OCI-M2 (cell line): ENCODE results near the gene UNC119B.

Source experiments
- DNase-seq: peaks from one replicate; lab custom pipeline; 2025; ENCODE audit not compliant: unreplicated experiment; lab: John Stamatoyannopoulos, UW

The UNC119B gene

DNA sequence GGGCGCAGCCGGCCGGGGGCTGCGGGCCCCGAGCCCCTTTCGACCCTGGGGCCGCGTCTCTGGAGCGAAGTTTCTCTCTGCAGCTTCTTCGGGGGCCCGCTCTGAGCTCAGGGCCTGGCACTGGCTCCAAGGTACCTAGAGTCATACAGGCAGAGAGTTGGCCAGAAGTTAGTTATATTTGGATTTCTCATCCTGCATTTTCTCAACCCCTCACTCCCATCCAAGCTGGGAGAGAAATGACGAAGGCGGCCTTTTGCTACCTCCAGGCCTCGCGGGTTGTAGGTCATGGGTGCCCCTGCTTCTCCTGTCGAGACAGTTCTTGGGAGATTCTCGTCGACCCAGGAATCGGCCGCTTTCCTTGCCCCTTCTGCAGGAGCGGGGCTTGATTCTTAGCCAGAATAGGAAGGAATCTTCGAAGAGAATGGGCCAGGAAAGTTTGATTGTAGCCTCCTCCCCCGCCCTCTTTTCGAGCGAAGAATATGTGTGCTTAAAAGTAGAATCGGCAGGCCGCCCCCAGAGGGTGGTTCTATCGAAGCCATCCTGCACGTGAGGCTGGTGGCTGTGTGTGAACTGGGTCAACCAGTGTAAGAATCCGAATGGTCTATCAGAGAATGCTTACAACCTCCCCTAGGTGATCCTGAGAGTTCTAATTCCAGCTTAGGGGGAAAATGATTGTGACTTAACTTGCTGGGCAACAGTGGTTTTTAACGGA is 22.5 kb upstream of the UNC119B start:
- DNase-seq: no peak

DNA sequence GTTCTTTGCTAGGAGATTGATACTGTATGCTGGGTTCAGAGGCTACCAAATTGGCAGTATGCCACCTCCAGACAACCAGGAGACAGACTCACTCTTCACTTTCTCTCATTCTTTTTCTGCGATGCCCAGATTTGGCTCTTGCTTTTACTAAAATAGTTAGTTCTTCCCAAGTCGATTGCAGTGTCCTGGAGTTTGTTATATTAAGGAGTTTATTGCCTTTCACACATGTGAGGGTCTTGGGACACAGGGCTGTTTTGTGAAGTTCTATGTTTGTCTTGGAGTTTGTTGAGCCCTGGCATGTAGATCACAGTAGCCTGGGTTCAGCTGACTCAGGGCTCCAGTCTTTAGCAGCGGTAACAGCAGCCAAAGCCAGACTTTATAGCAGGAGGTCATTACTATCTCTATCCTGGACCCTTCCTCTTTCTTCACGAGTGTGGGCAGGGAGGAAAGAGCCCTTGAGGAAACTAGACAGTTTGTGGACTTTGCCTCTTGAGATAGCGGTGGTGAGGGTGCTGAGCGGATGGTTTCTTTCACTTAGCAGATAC is 21.7 kb upstream of the UNC119B start:
- DNase-seq: peak; percentile 24

DNA sequence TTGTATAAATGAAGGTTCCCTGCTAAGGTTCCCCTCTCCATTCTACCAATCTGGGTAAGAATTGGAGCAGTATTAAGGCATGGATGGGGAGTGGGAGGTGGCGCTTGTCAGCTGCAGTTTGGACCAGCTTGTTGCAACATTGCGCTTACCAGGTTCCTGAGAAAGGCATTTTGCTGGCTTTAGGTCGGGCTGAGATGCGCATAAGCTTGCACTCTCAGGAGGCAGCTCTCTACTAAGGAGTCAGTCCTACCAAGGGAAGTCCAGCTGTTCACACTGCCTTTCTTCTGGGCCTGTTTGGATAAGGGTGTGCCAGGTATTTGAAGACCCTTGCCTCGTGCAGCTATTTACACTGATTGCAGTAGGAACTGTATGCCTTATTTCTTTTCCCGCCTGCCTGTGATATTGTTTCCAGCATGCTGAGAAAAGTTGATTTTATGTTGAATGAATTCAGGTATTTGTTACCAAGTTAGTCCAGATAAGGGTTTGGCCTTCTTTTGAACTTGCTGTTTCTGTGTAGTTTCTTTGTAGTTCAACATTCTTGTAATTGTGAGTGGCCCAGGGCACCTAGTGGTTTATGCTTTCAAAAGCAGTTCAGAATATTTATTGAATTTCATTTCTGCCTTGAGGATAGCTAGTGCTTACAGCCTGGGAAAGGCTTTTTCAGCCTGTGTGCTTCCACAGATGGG is 20.7 kb upstream of the UNC119B start:
- DNase-seq: no peak

DNA sequence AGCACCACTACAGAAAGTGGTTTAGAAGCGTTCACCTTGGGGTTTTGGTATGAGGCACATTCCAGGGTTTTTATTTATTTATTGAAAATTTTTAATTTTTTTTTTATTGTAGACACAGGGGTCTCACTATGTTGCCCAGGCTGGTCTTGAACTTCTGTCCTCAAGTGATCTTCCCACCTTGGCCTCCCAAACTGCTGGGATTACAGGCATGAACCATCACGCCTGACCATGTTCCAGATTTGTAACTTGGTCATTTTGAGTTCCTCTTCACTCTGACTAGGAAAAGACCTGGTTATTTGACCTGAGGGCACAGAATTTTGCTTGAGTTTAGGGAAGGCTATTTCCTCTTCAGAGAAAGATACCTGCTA is 20.2 kb upstream of the UNC119B start:
- DNase-seq: no peak

DNA sequence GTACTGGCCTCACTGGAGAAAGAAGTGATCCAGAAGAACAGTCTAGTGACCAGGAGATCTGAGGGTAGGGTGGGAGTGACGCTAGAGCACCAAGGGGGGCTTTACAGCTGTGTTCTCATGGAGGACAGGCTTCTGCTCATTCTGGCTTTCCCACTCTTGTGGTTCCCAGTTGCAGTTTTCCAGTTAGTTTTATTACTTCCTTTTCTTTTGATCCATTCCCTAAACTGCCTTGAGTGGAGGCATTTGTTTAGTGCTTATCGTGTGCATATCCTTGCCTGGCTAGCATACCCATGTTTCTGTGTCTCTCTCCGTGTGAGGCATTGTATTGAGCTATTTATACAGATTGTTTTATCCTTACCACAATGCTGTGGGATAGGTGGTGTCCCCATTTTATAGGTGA is 19.3 kb upstream of the UNC119B start:
- no peak for DNase-seq

DNA sequence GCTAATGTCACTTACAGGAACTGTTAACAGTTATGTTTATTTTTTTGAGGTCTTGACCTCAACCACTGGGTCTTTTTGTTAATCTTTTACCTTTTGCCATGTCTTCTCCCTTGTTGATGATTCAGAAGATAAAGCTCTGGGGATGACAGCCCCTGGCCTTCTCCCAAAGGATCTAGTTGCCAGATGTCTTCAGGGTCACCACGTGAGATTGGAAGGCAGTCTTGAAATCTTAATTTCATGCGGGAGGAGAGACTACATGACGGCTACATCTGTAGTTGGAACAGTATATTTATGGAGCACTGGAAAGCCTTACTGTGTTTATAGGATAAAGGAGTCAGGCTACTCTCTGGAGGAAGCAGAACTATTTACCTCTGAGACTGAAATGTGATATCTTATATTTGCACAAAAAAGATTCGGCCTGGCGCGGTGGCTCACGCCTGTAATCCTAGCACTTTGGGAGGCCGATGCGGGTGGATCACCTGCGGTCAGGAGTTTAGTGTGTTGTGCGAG is 17.7 kb upstream of the UNC119B start:
- DNase-seq: no peak

DNA sequence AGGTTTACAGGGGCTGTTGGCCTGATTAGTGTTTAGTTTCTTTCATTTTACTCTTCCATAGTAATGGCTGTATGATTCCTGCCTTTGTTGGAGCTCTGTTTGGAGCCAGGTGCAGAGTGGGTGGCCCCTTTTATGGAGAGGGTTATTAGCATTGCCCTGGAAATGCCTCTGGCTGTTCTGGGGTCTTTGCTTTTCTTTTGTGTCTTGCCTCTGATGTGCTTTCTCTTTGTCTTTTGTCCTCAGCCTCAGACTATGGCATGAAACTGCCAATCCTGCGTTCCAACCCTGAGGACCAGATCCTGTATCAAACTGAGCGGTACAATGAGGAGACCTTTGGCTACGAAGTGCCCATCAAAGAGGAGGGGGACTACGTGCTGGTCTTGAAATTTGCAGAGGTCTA is 16.4 kb upstream of the UNC119B start:
- no peak for DNase-seq

DNA sequence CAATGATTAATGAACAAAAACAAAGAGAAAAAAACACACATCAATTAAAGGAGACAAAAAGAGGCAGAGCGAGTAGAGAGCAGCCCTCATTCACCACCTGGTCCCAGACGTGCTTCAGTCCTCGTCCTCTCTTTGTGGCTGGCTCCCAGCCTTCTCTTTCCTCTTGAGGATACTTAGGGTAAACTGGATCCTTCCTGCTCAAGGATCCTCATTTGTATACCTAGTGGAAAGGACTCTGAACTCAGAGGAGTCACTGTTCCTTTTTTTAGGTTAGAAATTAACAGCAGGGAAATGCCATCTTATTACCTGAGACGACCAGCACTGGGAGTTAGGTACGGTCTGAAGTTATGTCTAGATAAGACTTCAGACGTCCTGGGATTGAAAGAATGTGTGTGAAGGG is 13.6 kb upstream of the UNC119B start:
- DNase-seq: no peak

DNA sequence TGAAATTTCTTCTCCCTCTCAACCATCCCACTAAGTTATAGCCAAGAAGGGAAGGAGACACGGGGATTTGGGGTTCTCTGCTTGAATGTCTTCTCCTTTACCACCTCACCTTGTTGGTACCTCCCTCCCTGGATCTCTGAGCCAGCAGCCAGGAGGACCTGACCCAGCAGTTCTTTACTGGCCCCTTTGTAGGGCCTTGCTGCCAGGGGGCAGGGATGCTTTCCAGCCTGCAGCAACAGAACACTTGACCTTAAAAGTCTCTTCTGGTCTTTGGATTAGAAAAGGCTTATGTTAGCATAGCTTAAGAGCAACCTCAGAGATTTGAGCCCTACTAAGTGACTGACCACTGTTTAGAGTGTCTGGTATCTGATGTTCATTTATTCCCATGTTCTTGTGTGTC is 12.9 kb upstream of the UNC119B start:
- DNase-seq: no peak

DNA sequence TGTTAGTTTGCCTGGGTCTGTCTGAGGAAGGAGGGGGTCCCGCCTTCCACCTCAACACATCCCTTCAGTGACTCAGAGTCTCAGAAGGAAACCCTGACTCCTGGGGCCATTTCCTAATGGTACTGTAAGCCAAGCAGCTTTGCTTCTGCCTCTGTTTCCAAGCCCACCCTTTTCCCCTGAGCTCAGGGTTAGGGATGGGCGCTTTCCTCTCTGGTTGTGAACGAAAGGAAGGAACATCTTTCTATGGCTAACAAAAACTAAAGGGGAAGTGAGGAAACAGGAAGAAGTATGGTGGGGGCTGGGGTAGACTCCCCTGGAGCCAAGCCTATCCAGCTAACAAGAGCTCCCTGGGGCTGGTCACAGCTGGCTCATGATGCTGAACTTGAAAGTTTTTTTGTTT is 11.6 kb upstream of the UNC119B start:
- no peak for DNase-seq

DNA sequence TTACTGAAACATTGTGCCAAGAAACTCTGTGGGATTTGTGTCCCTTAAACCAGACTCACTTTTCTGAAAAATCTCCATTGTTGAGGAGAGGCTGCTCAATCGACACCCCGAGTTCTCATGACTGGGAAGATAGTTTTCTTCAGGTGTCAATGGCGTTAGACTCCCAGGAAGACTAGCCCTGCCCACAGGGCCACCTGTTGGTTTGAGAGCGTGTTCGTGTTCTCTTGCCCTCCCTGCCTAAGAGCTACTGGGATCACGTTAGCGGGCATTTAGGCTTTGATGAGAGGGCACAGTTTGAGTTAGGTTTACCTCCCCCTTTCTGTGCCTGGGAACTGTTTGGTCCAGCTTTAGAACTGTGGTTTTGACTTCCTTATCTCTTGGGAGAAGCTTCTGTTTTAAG is 10.7 kb upstream of the UNC119B start:
- no peak for DNase-seq

DNA sequence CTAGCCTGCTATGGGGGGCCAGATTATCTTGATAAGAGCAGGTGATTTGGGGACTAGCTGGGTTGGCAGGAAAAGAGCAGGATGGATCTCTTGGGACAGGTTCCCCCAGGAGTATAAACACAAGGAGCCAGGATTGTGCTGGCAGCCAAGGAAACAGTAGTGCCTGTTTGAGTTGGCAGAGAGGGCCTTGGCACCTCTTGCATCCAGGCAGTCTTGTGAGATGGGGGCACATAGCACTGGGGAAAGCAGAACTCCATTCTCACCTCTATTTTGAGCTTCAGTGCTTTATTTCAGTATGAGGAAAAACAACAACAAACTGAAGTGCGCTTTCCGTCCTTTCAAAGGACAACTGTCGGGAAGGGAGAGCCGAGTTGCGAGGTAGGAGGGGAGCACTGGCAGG is 9.4 kb upstream of the UNC119B start:
- no peak for DNase-seq

DNA sequence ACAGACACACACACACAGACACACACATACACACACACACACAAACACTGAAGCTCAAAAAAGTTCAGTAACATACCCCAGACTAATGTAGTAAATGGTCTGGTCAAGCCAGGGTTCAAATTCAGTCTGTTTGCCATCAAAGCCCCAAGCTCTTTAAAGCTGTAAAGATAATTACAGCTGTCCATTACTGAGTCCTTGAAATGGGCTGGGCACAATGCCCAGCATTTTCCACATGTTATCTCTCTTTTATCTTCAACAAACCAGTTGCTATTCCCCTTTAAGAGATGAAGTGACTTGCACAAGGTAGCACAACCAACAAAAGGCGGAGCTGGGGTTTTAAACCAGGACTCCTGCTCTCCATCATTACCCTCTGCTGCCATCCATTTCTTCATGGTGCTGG is 7.6 kb upstream of the UNC119B start:
- no peak for DNase-seq

DNA sequence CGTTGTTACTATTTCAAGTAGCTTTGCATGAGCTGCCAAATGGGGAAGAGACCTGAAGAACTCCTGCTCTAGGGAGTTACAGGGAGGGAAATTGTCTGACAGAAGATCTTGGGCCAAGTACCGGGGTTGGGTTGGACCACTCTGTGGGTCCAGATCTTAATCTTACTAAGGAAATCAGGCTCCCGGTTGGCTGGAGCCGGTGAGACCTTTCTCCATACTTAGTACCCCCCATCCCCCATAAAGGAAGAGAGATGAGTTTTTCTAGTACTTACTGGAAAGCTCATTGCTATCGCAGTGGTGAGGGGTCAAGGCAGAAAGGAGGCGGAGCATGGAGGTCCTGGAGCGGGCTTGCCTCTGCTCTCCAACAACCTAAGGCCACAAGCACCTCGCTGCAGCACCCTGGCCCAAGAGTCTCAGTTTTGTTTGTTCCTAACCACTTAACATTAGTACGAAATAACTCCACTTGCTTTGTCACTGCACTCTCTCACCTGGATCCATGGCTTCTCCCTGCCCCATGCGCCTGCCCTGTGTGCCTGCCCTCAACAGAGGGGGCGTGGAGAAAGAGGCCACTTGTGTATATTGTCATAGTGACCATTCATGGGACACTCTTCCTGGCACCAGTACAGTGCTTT is 6.8 kb upstream of the UNC119B start:
- DNase-seq: no peak

DNA sequence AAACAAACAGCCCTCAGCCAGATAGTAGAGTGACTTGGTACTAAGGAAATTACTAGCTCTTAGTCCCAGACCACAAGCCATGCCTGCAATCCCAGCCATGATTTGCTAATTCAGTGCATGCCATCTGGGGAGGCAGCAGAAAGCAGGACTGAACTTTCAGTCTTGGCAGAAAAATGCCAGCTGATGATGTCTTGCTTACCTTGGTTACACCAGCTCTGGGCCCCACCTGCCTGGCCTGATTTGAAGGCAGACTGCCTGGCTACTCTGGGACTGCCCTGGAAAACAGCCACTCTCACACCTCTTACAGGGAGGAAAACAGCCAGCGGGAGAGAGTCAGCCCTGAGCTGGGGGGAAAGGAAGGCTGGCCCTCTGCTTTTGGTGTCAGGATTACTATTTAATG is 4.6 kb upstream of the UNC119B start:
- no peak for DNase-seq

DNA sequence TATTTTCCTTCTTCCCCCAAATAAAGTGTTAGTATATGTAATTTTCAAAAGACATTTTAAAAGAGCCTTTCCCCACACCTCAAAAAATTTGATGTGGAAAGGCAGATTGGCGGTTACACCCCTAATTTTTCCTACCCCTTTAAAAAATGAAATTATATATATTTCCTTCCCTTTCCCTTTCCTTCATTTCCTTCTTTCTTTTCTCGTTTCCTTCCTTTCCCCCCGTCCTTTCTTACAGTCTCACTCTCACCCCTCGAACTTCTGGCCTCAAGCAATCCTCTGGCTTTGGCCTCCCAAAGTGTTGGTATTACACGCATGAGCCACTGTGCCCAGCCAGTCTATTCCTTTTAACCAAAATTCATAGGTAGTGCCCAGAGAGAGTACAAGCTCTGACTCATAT is 4.2 kb upstream of the UNC119B start:
- DNase-seq: no peak

DNA sequence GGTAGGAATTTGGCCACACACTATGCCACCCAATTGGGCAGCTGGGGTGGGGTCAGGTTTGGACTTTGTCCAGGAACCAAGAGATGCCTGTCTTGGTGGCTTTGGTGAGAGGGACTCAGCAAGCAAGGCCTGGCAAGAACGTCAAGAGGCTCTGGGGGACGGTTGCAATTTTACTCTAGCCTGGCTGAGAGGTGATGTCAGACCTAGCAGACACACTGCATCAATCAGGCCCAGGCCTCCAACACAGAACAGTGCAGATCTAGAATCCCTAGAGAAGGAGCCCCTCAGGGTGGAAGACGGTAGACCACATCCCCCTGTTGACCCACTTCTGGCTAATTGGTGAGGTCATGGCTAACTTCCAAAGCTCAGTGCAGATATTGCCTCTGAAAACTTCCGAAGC is 1.6 kb upstream of the UNC119B start:
- no peak for DNase-seq

DNA sequence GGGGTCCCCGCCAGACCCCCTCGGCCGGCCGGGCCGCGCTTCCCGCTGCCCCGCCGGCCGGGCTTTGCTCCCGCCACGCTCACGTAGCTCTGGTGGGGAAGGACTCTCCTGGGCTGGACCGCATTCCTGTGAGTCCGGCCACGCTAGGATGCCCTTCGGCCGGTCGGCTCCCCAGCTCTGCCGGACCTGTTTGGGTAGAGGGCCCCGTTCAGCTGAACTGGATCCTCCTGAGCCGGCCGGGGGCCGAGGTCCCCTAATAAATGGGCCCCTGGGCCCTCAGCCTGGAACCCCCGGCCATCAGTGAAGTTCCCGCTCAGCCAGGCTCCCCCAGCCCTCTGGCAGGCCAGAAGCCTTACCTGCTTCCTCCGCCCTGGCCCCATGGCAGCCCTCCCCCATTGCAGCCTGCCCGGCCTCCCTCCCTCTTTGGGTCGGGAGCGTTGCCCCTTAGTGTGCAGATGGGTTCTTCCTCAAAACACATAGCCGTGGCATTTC is 593 bp downstream of the UNC119B start:
- DNase-seq: no peak

DNA sequence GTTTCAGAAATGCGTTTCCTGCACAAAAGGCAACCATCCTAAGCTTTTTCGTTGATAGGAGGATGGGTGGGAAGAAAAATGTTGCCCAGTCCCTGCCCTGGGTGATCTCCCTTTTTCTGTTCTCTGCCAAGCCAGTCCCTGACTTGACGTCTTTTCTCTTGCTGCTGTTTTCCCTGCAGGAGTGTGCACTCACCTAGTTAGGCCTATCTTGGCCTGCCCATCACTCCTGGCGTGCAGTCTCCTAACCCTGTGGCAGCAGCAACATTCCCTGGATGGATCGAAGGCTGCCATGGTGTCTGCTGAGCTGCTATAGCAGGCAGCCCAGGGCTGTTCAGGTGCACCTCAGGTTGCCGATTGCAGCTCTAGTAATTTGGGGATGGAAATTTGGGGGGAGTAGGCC is 1.2 kb downstream of the UNC119B start:
- no peak for DNase-seq

DNA sequence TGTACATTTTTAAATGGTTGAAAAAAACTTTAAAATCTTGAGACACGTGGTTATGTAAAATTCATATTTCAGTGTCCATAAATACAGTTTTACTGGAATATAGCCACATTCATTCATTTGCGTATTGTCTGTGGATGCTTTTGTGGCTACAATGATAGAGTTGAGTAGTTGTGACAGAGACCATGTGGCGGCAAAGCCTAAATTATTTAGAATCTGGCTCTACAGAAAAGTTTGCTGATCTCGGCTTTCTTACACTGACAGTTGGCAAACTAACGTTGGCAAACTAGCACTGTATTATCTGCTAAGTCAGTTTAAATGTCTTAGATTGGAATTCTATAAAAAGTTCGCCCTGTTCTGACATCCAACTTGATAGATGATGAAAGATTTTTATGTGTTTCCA is 2.4 kb downstream of the UNC119B start:
- DNase-seq: no peak

DNA sequence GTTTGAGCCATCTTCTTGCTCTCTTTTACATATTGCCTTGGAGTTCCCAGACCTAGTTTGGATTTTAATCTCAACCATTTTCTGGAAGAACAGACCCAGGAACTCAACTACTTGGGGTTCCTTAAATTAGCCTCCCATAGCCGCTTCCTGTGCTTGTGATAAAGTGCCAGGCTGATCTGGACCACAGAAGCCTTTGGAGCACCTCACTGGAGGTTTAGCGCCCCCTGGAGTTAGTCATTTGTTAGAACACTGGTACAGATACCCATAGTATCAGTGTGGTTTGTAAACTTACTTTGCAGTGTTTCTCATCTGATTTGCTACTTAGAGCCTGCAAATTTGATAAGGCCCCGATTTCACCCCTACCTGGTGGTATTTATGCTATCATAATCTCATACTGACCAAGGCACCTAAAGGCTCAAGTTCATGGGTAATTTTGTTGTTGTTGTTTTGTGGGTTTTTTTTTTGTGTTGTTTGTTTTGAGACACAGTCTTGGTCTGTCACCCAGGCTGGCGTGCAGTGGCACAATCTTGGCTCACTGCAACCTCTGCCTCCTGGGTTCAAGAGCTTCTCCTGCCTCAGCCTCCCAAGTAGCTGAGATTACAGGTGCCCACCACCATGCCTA is 3.7 kb downstream of the UNC119B start:
- no peak for DNase-seq

DNA sequence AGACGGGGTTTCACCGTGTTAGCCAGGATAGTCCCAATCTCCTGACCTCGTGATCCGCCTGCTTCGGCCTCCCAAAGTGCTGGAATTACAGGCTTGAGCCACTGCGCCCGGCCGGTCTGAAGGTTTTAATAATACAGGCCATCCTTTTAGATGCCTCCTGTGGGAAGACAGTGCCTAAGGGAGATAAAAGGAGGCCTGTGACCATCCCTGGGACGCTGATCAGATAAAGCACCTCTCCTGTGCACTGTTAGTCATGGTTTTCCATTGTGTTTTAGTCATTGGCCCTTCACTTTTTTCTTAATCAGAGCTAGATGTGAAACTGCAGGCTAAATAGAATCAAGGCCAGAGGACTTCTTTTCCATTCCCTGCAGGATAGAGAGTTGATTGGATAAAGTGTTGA is 7.8 kb downstream of the UNC119B start:
- no peak for DNase-seq
